ENCODE data around the gene PHF12.
A peak's percentile ranks its signal among the peaks of the same experiment; 100 is the strongest.
"Not testable (repeated sequence)": the region's sequence is repeated elsewhere in the genome, so short reads cannot be mapped to it uniquely, and the experiment has no call there.

The PHF12 gene

DNA sequence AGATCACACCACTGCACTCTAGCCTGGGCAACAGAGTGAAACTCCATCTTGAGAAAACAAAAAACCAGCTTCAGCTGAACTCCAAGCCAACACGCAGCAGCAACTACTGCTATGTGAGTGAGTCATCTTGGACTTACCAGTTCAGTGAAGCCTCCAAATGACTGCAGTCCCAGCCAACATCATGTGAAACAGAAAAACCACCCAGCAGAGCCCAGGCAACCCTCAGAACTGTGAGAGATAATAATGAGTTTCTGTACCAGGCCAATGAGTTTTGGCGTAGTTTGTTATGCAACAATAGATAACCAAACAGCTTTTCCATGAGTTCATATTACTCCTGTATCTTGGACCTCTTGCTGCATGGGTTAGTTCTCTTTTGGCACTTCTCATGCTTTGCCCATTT is 23.3 kb downstream of the PHF12 start:
- no peak for DNase-seq

DNA sequence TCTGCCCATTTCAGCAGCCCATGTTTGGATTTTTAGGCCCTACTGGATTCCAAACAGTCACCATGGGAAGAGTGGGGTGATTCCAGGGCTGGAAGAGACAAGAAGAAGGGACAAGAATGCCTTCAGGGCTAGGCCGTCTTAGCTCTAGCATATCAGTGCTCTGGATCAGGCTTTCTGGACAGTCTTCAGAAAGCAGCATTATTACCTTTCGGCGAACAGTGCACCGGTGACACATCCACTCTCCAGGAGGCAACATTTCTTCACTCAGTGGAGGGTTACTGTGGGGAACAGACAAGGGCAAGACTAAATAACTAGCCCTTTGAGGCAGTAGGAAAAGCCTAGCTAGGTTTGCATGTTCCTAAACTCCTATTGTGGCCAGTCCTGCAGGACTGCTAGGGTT is 24.5 kb downstream of the PHF12 start:
- DNase-seq: no peak

DNA sequence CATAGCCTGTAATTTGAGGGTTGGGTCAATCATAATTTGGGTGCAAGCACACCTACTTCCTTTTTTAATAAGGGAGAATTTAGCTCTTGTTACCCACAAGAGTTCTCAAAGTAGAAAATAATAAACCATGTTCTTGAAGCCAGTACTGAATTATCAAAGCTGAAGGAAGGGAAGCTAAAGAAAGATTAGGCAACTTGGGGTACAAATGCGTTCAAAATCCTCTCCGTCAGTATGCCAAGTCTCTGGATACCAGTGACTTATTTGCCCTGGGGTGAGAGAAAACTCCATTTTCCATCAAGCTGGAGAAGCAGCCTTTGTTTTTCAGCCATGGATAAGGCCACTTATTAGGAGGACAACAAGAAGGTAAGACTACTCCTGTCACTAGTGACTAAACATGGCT is 25.0 kb downstream of the PHF12 start:
- no peak for DNase-seq

DNA sequence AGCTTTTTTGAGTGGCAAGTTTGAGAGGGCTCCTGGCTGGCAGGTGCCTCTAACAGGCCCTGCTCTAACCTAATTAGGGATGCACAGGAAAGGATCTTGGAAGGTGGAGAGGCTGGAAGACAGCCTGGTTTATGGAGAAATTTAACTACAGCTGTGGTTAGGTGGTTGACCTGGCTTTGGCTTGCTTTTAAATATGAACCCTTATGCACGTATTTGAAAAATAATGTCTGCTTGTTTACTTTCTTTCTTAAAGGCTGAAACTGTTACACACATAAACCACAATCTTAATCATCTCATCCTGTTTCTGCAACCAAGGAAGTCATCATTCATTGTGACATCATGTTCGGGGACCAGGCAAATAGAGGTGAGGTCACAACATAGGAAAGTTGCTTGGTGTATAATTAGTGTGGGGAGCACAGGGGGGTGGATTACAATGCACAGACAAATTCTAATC is 25.4 kb downstream of the PHF12 start:
- no peak for DNase-seq

DNA sequence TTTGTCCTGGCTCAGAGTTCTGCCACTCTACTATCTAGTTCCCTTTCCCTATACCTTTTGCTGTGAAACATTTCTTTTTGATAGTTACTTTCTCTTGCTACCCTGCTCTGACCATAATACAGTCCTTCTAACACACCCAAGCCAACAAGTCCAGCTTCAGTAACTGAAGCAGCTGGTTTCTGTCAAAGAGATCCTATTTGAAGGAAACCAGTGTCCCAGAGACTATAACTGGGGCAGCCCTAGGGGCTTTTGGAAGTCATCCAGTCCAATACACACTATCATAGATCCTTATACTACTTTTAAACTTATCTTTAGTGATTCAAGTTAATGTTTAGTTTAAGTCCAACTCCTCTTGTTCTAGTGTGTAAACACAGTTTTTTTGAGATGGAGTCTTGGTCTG is 31.1 kb downstream of the PHF12 start:
- no peak for DNase-seq

DNA sequence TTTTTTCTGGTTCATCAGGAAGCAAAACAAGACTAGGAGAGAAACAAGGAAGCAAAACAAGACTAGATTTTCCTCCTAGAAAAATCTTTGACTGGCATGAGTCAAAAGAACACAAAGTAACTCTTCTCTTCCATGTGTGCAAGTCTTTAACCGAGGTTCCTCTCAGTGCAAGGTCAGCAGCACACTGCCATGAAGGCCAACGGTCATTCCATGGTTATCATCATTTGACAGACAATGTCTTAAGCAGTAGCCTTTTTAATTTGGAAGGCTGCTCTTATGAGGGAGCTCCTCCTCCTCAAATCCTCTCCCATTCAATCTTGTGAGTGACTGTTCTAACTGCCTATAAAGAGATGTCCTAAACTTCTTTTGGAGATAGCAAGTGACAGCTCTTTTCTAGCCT is 33.0 kb downstream of the PHF12 start:
- DNase-seq: no peak

DNA sequence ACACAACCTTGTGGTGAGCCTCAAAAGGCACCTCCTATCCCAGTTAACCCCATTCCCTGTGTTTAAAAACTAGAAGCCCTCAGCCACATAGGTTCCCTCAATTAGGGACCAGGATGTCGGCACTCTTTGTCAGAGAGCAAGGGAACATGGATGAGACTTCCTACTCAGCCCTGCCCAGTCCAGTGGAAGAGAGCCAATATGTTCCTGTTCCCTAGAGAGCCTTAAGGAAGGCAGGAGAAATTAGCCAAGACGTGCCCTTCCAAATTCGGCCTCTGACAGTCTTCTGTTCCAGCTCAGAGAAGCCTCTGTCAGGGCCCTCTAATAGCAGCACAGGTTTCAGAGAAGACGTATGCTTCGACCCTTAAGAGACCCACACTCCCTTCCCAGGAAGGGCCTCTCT is 33.9 kb downstream of the PHF12 start:
- no peak for DNase-seq

DNA sequence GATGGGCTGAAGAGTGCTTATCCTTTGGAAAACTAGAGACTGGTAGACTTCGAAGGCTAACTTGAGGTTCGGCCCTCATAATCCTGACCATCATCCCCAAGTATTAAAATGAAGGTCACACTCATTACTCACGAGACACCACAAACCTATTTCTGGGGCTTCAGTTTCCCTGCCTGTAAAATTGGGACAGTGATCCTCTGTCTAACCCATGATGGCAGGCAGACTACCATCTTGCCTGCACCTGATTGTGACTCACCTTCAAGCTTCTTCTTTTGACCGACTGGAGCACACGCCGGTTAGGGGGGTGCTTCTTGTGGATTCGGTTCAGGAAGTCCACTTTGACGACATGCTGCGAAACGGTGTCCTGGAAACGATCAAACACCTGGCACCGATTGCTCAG is 34.3 kb downstream of the PHF12 start:
- DNase-seq: no peak

DNA sequence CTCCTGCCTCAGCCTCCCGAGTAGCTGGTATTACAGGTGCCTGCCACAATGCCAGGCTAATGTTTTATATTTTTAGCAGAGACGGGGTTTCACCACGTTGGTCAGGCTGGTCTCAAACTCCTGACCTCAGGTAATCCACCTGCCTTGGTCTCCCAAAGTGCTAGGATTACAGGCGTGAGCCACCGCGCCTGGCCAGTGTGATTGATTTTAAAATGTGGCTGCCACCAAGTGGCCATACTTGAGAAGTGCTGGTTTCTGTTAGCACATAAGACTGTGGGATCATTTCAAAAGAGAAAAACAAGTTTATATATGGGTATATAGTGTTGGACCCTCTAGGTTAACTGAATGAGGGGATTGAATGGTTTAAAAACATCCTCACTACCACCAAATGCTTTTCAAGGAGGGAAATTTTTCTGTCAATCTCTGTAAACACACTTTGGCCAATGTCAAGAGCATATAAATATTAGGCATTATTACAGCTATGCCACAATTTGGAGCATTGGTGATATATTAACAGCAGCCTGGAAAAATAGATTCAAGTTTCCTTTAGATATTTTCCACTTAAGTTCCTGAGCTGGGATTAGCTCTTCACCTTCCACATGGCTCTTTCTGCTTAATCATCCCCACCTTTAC is 34.9 kb downstream of the PHF12 start:
- DNase-seq: no peak

DNA sequence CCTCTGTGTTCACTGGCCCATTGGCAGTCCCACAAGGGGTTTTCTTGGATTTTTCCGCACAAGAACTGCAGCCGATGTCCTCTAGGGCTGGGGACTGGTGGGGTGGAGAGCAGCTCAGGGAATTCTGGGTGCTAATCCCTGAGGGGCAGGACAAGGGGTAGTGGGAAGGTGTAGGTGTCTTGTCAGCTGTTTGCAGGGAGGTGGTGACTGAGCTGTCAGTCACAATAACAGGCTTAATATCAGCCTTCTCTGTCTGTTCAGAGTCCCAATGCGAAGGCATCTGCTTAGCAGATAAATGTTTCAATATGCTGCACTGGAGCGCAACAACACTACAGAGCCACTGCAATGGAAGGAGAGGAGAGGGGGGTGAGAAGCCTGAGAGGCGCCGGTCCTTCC is 38.4 kb downstream of the PHF12 start:
- no peak for DNase-seq

DNA sequence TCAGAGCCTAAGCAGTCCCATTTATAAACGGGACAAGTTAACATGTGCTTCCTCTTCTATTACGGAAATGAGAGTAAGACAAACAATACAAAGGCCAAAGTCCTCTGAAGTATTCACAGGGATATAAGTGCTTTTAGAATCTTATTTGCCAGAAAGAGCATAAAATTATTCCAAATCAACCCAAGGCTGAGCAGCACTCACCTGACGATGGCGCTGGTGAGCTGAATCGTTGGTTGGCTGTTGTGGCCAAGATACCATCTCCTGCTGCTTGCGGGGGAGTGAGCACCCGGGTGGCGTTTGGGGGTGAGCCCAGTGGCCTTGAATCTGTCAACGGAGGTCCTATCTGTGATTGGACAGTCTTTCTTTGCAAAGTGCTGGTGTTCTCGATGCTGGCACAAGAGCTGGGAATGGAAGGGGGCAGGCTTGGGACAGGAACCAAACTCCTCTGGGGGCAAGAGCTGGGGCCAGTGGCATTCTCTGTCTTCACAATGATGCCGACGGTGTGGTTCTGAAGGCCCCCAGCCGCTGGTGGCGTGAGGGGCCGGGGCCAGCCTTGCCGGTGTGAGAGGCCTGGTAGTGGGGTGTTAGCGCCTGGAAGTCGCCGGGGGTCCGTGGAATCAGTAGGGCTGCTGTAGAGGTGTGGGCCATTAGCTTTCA is 38.9 kb downstream of the PHF12 start:
- DNase-seq: no peak

DNA sequence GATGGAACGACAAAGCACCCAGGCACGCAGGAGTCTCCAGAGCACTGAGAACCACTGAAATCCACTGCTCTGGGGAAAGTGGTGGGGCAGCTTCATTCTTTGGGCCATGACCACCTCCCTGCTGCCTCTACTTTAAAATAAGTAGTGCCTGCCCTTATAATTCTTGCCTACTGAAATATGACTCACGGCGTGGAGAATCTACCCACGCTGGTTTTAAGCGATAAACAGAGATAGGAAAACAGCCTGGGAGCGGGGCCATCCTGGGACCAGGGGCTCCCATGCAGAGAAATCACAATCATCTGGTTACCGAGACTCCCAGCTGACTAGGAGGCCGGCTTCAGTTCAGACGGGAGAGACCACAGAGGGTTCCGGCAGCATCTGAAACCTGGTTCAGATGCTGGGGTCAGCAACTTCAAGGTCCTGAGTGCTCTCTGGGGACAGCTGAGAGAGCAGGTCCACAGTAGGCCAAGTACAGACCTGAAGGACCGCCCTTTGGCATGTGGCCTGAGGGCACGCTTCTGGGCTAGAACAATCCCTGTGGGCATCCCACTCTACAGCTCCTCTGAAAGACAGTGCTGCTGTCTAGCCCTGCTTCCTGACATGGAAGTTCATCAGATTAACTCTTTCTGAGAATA is 39.8 kb downstream of the PHF12 start:
- no peak for DNase-seq

DNA sequence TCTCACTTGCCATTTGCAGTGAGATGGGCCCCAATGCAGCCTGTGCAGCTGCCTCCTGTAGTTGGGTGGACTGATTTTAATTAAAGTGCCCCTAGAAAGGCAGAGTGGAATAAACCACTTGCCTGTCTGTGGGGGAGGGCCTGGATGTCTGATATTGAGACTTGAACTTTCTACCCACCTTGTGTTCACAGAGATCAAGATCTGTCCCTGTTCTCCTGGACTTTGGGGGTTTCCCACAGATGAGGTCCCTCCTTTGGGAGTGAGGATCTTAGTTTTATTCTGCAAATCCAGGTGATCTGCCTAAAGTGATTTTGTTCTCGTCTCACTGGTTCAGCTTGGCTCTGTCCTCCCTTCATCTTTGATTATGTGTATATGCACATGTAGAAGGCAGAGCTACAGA is 40.8 kb downstream of the PHF12 start:
- no peak for DNase-seq

DNA sequence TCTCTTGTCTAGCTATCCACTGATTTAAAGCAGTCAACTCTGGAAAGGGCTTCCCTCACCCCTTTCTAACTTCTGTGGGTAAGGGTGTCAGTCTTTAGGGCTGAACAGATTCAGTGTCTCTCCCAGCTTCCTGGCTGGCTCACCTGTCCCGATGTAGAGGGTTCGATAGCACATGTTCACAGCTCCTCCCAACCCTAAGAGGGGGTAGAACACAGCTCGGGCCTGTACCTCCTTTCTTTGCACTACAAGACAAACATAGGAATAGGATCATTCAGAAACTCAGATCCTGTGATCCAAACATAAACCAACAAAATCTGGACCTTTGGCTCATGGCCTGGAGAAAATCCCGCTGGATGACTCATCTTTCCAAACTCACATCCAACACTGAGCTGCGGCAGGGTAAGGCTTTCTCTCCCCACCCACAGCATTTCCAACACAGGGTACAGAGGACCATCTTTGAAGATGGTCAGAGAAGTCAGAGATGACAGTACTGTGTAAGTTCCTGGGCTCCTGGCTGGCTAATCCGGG is 42.6 kb downstream of the PHF12 start:
- DNase-seq: no peak

DNA sequence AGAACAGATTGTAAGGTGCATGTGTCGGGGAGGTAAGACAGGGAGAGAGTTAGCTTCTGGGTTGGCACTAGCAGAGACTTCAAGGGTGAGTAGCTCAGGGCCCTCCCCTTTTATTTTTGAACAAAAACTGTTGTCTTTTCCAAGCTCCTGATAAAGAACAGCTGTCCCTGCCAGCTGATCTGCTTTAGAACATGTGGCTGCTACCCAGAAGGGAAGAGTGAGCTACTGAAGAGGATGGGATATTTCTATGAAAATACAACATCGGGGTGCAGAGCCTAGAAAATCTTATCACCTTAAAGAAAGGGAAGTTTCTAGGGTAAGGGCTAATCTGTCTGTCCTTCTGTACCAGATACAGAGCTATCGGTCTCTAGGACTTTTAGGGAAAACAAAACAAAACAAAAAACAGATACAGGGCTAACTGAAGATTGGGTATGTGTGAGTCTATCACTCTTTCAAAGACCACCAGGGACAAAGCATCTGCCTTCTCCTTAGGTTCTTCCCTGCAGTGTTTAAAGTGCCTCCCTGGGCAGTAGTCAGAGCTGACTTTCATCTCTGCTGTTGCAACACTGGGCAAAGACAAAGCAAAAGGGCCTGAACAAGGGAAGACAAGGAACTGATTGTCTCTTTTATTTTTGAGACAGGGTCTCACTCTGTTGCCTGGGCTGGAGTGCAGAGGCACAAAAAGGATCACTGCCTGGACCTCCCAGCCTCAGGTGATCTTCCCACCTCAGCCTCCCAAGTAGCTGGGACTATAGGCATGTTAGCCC is 43.4 kb downstream of the PHF12 start:
- DNase-seq: no peak

DNA sequence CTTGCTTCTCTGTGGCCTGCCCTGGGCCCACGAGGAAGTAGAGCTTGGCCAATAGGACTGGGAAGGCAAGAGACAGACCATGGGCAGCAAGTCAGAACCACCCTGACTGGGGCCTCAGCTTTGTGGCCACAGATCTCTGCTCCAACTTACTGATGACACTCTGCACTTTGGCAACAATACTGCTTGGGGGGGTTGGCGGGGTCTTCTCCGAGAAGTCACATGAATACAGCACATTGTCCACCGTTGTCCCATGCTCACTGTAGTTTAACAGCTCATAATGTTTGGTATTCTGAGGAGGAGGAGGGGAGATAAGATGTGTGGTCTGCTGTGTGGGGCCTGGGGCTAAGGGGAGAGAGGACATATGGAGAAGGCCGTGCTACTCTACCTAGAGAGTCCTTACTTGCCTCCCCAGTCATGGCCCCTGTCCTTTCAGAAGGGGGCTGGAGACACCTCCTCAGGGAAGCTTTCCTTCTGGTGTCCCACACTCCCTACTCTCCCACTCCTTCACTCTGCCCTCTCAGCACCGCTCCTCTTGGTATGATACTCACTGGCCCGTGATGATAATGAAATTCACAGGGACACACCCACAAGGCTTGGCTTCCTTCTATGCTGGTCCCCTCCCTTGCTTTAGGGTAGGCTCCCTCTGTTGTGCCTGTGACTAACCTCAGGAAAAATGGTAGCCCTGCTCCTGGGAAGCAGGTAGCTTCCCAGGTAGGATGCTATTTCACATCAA is 44.4 kb downstream of the PHF12 start:
- no peak for DNase-seq

DNA sequence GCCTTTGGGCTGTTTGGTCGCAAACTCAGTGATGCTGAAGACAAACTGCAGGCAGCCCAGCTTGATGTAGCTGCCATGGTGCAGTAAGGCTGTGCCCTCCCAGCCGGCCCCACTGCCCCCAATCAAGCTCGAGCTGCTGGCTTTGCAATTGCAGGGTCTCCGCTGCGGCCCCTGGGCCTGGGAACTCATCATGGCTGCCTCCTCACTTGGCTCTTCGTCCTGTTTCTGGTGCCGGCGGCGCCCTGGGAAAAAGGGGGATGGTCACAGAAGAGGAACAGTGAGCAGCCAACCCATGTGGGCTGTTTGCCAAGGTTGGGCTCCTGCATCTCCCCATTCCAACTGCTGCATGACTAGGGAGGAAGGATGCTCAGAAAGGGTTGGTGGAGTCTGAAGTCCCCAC is 45.0 kb downstream of the PHF12 start:
- DNase-seq: no peak

DNA sequence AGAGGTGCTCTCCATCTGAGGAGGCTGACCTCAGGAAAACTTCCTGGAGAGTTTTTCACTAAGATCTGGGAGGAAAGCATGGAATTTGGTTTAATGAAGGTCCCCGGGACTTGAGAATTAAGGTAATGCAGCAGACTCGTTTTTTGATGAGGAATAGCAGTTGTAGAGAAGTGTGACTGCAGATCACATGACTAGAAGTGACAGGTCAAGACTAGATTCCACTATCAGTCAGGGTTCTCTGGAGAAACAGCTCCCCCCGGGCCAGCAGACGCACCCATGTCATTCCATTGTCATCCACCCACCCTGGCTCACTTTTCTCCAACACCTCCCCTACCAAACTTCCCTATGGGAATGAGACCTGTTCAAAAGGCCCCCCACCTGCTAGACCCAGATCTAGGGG is 46.5 kb downstream of the PHF12 start:
- no peak for DNase-seq

DNA sequence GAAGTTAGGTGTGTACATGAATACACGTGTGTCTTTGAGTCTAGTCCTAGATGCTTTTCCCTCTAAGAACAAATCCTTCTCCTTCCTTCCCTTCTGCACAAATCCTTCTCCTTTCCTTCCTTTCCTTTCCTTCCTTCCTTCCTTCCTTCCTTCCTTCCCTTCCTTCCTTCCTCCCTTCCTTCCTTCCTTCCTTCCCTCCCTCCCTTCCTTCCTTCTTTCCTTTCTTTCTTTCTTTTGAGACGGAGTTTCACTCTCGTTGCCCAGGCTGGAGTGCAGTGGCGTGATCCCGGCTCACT is 47.8 kb downstream of the PHF12 start:
- DNase-seq: not testable (repeated sequence)

DNA sequence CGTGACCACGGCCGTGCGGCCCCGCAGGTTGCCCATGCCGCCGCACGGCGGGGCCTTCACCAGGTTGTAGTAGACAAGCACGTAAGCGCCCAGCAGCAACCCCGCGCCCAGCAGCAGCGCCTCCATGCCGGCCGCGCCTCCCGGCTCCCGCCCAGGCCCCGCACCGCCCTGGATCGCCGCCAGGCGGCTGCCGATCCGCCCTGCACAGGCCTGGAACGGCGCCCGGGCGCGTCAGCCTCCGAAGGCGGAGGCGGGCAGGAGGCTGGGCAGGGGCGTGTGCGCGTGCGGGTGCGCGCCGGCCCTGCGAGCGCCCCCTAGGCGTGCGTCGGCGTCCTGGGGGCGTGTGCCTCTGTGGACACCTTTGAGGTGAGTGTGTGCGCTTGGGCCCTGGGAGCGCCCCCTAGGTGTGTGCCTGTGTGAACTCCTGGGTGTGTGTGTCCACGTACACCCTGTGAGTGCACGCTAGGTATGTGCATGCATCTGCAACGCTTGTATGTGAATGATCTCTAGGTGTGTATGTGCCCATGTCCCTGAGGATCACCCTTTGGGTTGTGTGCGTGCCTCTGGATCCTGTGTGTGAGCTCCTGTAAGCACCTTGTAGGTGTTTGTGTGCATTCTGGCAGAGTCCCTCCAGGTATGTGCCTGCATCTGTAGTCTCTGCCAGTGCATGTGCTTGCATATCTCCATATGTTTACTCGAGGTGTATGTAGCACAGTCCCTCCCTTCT is 48.3 kb downstream of the PHF12 start, which contains the start of gene DHRS13:
TSS of gene DHRS13 (minus strand) at position 261 of the 727 bp plus-strand sequence. CDS start at position 126, 135 bp downstream.
- peak; percentile 81 for DNase-seq

DNA sequence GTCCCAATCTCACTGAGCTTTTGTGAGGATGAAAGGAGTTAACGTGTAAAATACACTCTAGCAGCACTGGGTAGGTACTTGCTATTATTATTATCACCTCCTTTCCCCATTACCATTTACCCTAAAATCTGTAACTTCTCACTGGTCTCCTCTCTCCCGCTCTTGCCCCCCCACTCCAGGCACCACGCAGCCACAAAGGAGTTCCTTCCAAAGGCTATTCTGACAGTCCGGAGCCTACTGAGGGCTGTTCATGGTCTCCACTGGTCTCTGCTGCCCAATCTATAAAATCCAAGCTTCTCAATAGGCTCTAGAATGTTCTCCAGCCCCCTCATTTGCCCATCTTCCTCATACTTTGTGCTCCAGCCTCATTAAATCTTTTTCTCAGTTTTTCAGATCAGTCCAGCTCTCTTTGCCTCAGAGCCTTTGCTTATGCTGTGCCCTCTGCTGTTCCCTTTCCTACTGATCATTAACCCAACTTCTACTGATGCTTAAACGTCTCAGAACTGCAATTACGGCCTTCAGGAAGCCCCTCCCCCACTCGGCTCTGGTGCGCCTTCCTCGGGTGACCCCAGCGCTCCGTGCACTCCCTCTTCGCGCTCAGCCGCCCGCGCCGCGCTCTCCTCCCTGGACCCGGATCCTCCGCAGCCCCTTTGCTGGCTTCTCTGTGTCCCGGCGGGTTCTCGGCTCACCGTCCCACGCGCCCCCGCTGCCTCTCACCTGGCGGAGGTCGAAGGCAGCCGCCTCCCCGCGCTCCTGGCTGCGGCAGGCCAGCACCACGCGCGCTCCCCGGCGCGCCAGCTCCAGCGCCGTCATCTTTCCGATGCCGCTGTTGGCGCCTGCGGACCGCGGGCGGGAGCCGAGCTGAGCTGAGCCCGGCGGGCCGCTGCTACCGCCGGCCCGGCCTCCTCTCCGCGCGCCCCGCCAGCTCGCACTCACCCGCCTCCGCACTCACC is 49.2 kb downstream of the PHF12 start:
- no peak for DNase-seq
